Thyroid gland (tissue), 4 donors: ENCODE data around the gene ZBTB8OS.

Experiments
- POLR2A ChIP-seq, 2 donors: fragments of 450-650 bp; IDR thresholded peaks; one replicate each; pipeline ENCODE4 v1.6.1; 2017; ENCODE audit warnings: antibody characterized with exemption in 2 of 2, mild to moderate bottlenecking in 2 of 2, moderate library complexity in 1 of 2
- TF ChIP-seq, protein P1 (sequence below), 6 experiments: fragments of 200-600 bp in 3 of 6; fragments of 450-650 bp in 3 of 6; sonication (generic) in 3 of 6; IDR thresholded peaks; one replicate each; pipeline ENCODE4 v1.5.1; 2016 to 2019; ENCODE audit warnings: antibody characterized with exemption in 6 of 6, mild to moderate bottlenecking in 2 of 6, inconsistent platforms in 1 of 6, moderate library complexity in 1 of 6

DNA sequence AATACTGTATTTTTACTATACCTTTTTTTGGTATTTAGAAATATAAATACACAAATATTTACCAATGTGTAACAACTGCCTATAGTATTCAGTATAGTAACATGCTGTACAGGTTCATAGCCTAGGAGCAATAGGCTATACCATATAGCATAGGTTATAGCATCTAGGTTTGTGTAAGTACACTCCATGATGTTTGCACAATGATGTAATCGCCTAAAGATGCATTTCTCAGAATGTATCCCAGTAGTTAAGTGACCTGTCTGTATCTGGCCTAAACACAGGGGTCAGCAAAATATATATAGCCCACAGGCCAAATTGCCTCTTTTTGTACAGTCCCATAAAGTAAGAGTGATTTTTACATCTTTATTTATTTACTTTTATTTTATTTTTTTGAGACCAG lies 24.2 kb downstream of the ZBTB8OS start:
- TF ChIP-seq, protein P1, sequence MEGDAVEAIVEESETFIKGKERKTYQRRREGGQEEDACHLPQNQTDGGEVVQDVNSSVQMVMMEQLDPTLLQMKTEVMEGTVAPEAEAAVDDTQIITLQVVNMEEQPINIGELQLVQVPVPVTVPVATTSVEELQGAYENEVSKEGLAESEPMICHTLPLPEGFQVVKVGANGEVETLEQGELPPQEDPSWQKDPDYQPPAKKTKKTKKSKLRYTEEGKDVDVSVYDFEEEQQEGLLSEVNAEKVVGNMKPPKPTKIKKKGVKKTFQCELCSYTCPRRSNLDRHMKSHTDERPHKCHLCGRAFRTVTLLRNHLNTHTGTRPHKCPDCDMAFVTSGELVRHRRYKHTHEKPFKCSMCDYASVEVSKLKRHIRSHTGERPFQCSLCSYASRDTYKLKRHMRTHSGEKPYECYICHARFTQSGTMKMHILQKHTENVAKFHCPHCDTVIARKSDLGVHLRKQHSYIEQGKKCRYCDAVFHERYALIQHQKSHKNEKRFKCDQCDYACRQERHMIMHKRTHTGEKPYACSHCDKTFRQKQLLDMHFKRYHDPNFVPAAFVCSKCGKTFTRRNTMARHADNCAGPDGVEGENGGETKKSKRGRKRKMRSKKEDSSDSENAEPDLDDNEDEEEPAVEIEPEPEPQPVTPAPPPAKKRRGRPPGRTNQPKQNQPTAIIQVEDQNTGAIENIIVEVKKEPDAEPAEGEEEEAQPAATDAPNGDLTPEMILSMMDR (IDR thresholded peaks at IDR 0.05), result no peak
- TF ChIP-seq POLR2A (IDR thresholded peaks at IDR 0.05), result no peak
